Mesendoderm (in vitro differentiated cells): Measurements from ENCODE around the gene FPR2.
"Not testable (repeated sequence)": the region's sequence is repeated elsewhere in the genome, so short reads cannot be mapped to it uniquely, and the experiment has no call there.

ENCODE experiments used
- DNase-seq: peaks from one replicate; pipeline ENCODE4 v3.0.0; 2013
- H2AK5ac ChIP-seq: 2 replicates; pipeline ENCODE4 v1.6.1; 2013; ENCODE audit warnings: low read length, inconsistent platforms
- H2BK120ac ChIP-seq: 2 replicates; pipeline ENCODE4 v1.6.1; 2013; ENCODE audit warnings: low read depth, mild to moderate bottlenecking, low read length, moderate library complexity, mixed read lengths
- H2BK15ac ChIP-seq: replicated peaks from 2 replicates; pipeline ENCODE4 v1.6.1; 2013; ENCODE audit warnings: low read depth, mild to moderate bottlenecking, moderate library complexity
- H2BK5ac ChIP-seq: 2 replicates; pipeline ENCODE4 v1.6.1; 2013; ENCODE audit warnings: low read length, inconsistent platforms
- H3K18ac ChIP-seq: 2 replicates; pipeline ENCODE4 v1.6.1; 2013; ENCODE audit warnings: mild to moderate bottlenecking, low read length, mixed read lengths
- H3K23ac ChIP-seq: one replicate; pipeline ENCODE4 v1.6.1; 2013; ENCODE audit warnings: low read length
- H3K27ac ChIP-seq: 2 replicates; pipeline ENCODE4 v1.5.1; 2013; ENCODE audit warnings: low read depth, mild to moderate bottlenecking, inconsistent platforms, low read length, moderate library complexity
- H3K27me3 ChIP-seq: 2 replicates; pipeline ENCODE4 v1.6.1; 2013; ENCODE audit warnings: low read length, control low read depth, mild to moderate bottlenecking, inconsistent platforms; ENCODE audit not compliant: insufficient read depth, poor library complexity
- H3K36me3 ChIP-seq: 2 replicates; pipeline ENCODE4 v1.6.1; 2013; ENCODE audit warnings: low read length, inconsistent platforms; ENCODE audit not compliant: control insufficient read depth, insufficient read depth
- H3K4ac ChIP-seq: one replicate; pipeline ENCODE4 v1.6.1; 2013; ENCODE audit warnings: low read depth, mild to moderate bottlenecking, low read length, moderate library complexity
- H3K4me1 ChIP-seq: 2 replicates; pipeline ENCODE4 v1.6.1; 2013; ENCODE audit warnings: low read depth, low read length, inconsistent platforms; ENCODE audit not compliant: control insufficient read depth
- H3K4me2 ChIP-seq: 2 replicates; pipeline ENCODE4 v1.6.1; 2013; ENCODE audit warnings: low read length
- H3K4me3 ChIP-seq: 2 replicates; pipeline ENCODE4 v1.5.1; 2013; ENCODE audit warnings: mild to moderate bottlenecking, low read length
- H3K56ac ChIP-seq: one replicate; pipeline ENCODE4 v1.6.1; 2013; ENCODE audit warnings: low read length
- H3K79me1 ChIP-seq: 2 replicates; pipeline ENCODE4 v1.6.1; 2013; ENCODE audit warnings: low read length, inconsistent platforms
- H3K79me2 ChIP-seq: 2 replicates; pipeline ENCODE4 v1.6.1; 2013; ENCODE audit warnings: mild to moderate bottlenecking, low read length; ENCODE audit not compliant: control insufficient read depth, insufficient read depth
- H3K9ac ChIP-seq: 2 replicates; pipeline ENCODE4 v1.6.1; 2013; ENCODE audit warnings: low read length, inconsistent platforms
- H4K5ac ChIP-seq: one replicate; pipeline ENCODE4 v1.6.1; 2013; ENCODE audit warnings: low read length
- H4K8ac ChIP-seq: one replicate; pipeline ENCODE4 v1.6.1; 2013; ENCODE audit warnings: low read depth, mild to moderate bottlenecking, control low read depth, low read length, moderate library complexity
- WGBS: extraction: QIAGEN DNeasy Blood & Tissue Kit; methylation state at CpG from one replicate; pipeline ENCODE4 v1.1.7; 2013; ENCODE audit warnings: low lambda C conversion rate, missing lambda C conversion rate; ENCODE audit not compliant: insufficient coverage; ENCODE audit errors: extremely low coverage; 5-methylcytosine and 5-hydroxymethylcytosine counted together

Gene FPR2

DNA sequence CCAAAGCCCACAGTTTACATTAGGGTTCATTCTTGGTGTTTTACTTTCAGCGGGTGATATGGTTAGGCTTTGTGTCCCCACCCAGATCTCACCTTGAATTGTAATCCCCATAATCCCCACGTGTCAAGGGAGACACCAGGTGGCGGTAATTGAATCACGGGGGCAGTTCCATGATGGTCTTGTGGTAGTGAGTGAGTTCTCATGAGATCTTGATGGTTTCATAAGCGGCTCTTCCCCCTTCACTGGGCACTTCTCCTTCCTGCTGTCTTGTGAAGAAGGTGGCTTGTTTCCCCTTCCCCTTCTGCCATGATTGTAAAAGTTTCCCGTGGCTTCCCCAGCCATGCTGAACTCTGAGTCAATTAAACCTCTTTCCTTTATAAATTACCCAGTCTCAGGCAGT, 12.0 kb downstream of the FPR2 start:
- whole genome bisulfite sequencing: no CpG with 5 or more reads among the region's 6 CpGs
- no peak overlapping the region for H3K4ac ChIP-seq
- no peaks in the 10 kb centered on the region for H3K27me3 ChIP-seq
- H3K18ac ChIP-seq: no peak overlapping the region
- no peak overlapping the region for H4K8ac ChIP-seq
- H3K36me3 ChIP-seq: no peaks in the 10 kb centered on the region
- H3K4me2 ChIP-seq: no peak overlapping the region
- DNase-seq: no peak
- H3K4me1 ChIP-seq: no peaks in the 10 kb centered on the region
- H2BK5ac ChIP-seq: no peak overlapping the region
- no peak overlapping the region for H4K5ac ChIP-seq
- no peak overlapping the region for H3K27ac ChIP-seq
- no peak overlapping the region for H2BK15ac ChIP-seq
- H2AK5ac ChIP-seq: no peak overlapping the region
- no peak overlapping the region for H3K9ac ChIP-seq
- no peak overlapping the region for H3K4me3 ChIP-seq
- no peaks in the 10 kb centered on the region for H3K79me1 ChIP-seq
- H3K56ac ChIP-seq: no peak overlapping the region
- H3K23ac ChIP-seq: no peak overlapping the region
- no peaks in the 10 kb centered on the region for H3K79me2 ChIP-seq
- no peak overlapping the region for H2BK120ac ChIP-seq

DNA sequence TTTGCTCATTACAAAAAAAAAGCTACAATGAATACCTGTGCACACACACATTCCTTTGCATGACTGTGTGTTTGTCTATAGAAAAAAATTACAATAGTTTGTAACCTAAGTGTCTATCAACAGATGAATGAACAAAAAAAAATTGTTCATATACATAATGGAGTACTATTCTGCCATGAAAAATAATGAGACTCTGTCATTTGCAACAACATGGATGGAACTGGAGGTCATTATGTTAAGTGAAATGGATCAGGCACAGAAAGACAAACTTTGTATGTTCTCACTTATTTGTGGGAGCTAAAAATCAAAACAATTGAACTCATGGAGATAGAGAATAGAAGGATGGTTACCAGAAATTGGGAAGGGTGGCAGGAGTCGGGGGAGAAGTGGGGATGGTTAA, 15.6 kb downstream of the FPR2 start:
- not testable (repeated sequence) for H2BK120ac ChIP-seq, H2BK5ac ChIP-seq

DNA sequence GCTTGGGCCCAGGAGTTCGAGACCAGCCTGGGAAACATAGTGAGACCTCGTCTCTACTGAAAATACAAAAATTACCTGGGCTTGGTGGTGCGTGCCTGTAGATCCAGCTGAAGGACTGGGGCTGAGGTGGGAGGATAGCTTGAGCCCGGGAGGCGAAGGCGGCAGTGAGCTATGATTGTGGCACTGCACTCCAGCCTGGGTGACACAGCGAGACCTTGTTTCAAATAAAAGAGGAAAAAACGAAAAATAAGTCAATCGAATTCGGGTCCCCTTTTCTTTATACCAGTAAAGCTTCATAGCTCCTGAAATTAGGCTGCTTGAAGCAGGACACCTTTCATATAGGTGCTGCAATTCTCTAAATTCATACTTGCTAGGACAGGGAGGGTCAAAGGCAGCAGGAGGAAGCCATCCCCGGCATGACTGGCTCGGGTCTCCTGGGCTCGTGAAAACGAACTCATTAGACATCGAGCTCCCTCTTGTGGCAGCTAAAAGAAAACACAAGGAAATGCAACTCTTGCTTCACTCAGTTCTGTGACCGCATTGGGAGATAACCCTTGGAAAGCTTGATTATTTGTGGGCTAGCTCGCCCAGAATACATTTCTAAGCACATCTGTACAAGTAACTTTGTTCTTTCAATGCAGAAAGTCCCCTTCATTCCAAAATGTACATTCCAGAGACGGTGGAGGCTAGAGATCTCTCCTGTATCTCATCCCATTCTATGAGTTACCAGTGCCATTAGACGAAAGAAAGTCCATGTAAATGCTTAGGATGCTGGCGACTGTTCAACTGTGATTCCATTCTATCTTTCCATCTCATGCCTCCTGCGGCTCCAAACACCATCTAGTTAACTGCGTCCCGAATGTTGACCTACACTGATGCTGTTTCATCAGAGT, 16.8 kb downstream of the FPR2 start:
- peak; percentile 92 for DNase-seq
- no peak overlapping the region for H2BK5ac ChIP-seq
- H3K4me3 ChIP-seq: no peak overlapping the region
- no peak overlapping the region for H3K18ac ChIP-seq
- no peak overlapping the region for H3K9ac ChIP-seq
- no peak overlapping the region for H3K27ac ChIP-seq
- peak overlapping the region; percentile 27 for H3K56ac ChIP-seq
- H3K27me3 ChIP-seq: no peaks in the 10 kb centered on the region
- no peak overlapping the region for H3K4ac ChIP-seq
- no peaks in the 10 kb centered on the region for H3K36me3 ChIP-seq
- H4K8ac ChIP-seq: no peak overlapping the region
- no peak overlapping the region for H3K4me2 ChIP-seq
- no peak overlapping the region for H3K23ac ChIP-seq
- no peak overlapping the region for H2AK5ac ChIP-seq
- no peak overlapping the region for H2BK15ac ChIP-seq
- no peak overlapping the region for H2BK120ac ChIP-seq
- no peak overlapping the region for H4K5ac ChIP-seq
- no peaks in the 10 kb centered on the region for H3K79me1 ChIP-seq
- H3K79me2 ChIP-seq: no peaks in the 10 kb centered on the region
- no peaks in the 10 kb centered on the region for H3K4me1 ChIP-seq
- WGBS: no CpG with 5 or more reads among the region's 23 CpGs

More for the DNA sequence above, 15.6 kb downstream of the FPR2 start:
- not testable (repeated sequence) for H3K4me2 ChIP-seq, H3K27ac ChIP-seq, H3K4me3 ChIP-seq, DNase-seq, H4K8ac ChIP-seq, H3K9ac ChIP-seq, H2BK15ac ChIP-seq, H3K27me3 ChIP-seq, H3K36me3 ChIP-seq, H4K5ac ChIP-seq, H3K4ac ChIP-seq, H3K23ac ChIP-seq, H2AK5ac ChIP-seq, H3K4me1 ChIP-seq, H3K18ac ChIP-seq, H3K56ac ChIP-seq, H3K79me2 ChIP-seq, H3K79me1 ChIP-seq
- WGBS: no CpG with 5 or more reads among the region's 1 CpG

- no peak overlapping the region for H3K4ac ChIP-seq
- H4K8ac ChIP-seq: no peak overlapping the region
- no peak overlapping the region for H2BK120ac ChIP-seq
- DNase-seq: no peak
- H4K5ac ChIP-seq: no peak overlapping the region
- H3K4me1 ChIP-seq: no peaks in the 10 kb centered on the region
- H3K4me3 ChIP-seq: no peak overlapping the region
- H3K4me2 ChIP-seq: no peak overlapping the region
- no peak overlapping the region for H3K18ac ChIP-seq
- no peak overlapping the region for H2BK15ac ChIP-seq
- H3K23ac ChIP-seq: no peak overlapping the region
- no peak overlapping the region for H2BK5ac ChIP-seq
- H3K27ac ChIP-seq: no peak overlapping the region
- no peaks in the 10 kb centered on the region for H3K79me2 ChIP-seq
- H3K27me3 ChIP-seq: no peaks in the 10 kb centered on the region
- no peaks in the 10 kb centered on the region for H3K36me3 ChIP-seq
- H3K56ac ChIP-seq: no peak overlapping the region
- no peaks in the 10 kb centered on the region for H3K79me1 ChIP-seq
- no CpG with 5 or more reads among the region's 1 CpG for WGBS
- H2AK5ac ChIP-seq: no peak overlapping the region
- no peak overlapping the region for H3K9ac ChIP-seq
Measured at GRCh38 chr19:51779181-51779580, 18.2 kb downstream of the FPR2 start.

GRCh38 chr19:51779703-51780102, 18.7 kb downstream of the FPR2 start:
- no peak for DNase-seq
- H3K4me1 ChIP-seq: no peaks in the 10 kb centered on the region
- no peak overlapping the region for H2BK15ac ChIP-seq
- no CpG with 5 or more reads among the region's 2 CpGs for whole genome bisulfite sequencing
- no peak overlapping the region for H3K4me3 ChIP-seq
- H3K18ac ChIP-seq: no peak overlapping the region
- no peaks in the 10 kb centered on the region for H3K79me1 ChIP-seq
- no peak overlapping the region for H2BK5ac ChIP-seq
- no peak overlapping the region for H3K4ac ChIP-seq
- H4K8ac ChIP-seq: no peak overlapping the region
- H2AK5ac ChIP-seq: no peak overlapping the region
- H3K56ac ChIP-seq: no peak overlapping the region
- no peak overlapping the region for H2BK120ac ChIP-seq
- no peak overlapping the region for H3K9ac ChIP-seq
- no peaks in the 10 kb centered on the region for H3K79me2 ChIP-seq
- H3K4me2 ChIP-seq: no peak overlapping the region
- H4K5ac ChIP-seq: no peak overlapping the region
- no peaks in the 10 kb centered on the region for H3K27me3 ChIP-seq
- no peaks in the 10 kb centered on the region for H3K36me3 ChIP-seq
- H3K23ac ChIP-seq: no peak overlapping the region
- no peak overlapping the region for H3K27ac ChIP-seq

GRCh38 chr19:51780270-51780669, 19.3 kb downstream of the FPR2 start:
- Histone ChIP-seq H2BK5ac (no peak overlapping the region), H3K36me3 (no peaks in the 10 kb centered on the region), H3K4me2 (no peak overlapping the region), H3K23ac (no peak overlapping the region), H3K4ac (no peak overlapping the region), H3K4me1 (no peaks in the 10 kb centered on the region), H3K18ac (no peak overlapping the region), H4K5ac (no peak overlapping the region), H2AK5ac (no peak overlapping the region), H2BK120ac (no peak overlapping the region), H3K79me1 (no peaks in the 10 kb centered on the region), H4K8ac (no peak overlapping the region), H3K56ac (no peak overlapping the region), H3K27me3 (no peaks in the 10 kb centered on the region), H3K79me2 (no peaks in the 10 kb centered on the region), H3K9ac (no peak overlapping the region), H3K4me3 (no peak overlapping the region), H3K27ac (no peak overlapping the region), H2BK15ac (no peak overlapping the region)
- WGBS: no CpG with 5 or more reads among the region's 2 CpGs
- no peak for DNase-seq
